ENCODE measurements around the gene SLC7A14.

DNA sequence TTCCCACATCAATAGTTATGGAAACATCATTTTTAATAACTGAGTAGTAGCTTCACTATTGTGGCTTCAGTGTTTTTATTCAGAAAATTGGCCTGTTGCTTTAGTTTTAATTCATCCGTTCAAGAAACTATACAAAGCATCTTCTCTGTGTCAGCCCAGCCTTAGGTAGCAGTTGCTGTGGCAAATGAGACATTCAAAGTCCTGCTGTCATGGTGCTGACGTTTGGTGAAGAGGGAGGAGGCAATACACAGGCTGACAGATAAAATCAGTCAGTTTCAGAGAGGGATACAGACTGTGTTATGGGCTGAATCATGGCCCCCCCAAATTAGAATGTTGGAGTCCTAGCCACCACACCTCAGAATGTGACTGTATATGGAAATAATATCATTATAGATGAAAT, 56.5 kb downstream of the SLC7A14 start:
- TF ChIP-seq, protein P1, sequence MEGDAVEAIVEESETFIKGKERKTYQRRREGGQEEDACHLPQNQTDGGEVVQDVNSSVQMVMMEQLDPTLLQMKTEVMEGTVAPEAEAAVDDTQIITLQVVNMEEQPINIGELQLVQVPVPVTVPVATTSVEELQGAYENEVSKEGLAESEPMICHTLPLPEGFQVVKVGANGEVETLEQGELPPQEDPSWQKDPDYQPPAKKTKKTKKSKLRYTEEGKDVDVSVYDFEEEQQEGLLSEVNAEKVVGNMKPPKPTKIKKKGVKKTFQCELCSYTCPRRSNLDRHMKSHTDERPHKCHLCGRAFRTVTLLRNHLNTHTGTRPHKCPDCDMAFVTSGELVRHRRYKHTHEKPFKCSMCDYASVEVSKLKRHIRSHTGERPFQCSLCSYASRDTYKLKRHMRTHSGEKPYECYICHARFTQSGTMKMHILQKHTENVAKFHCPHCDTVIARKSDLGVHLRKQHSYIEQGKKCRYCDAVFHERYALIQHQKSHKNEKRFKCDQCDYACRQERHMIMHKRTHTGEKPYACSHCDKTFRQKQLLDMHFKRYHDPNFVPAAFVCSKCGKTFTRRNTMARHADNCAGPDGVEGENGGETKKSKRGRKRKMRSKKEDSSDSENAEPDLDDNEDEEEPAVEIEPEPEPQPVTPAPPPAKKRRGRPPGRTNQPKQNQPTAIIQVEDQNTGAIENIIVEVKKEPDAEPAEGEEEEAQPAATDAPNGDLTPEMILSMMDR (IDR thresholded peaks at IDR 0.05) = no peak
- TF ChIP-seq EZH2 (IDR thresholded peaks at IDR 0.05; ENCODE audit: borderline replicate concordance, insufficient read depth, low read depth, low read length, poor library complexity, severe bottlenecking) = no peak
